Measurements from ENCODE around the gene AP1G1. TPM values are rescaled to one million over a fixed set of nuclear protein-coding genes. Genes with fewer than 3 reads are reported as not detected.

AP1G1 gene
- total RNA-seq, 1 experiment from 2014 or later: 41.6 TPM

- in situ Hi-C loops (cut with HindIII; ENCODE audit: low sequenced_read_pairs): no loop called here
- no peak for DNase-seq (ENCODE audit: low spot score)
Observed at GRCh38 chr16:71769222-71769621, 39.4 kb downstream of the AP1G1 start.

- no peak for DNase-seq (ENCODE audit: low spot score)
- in situ Hi-C loops (cut with HindIII; ENCODE audit: low sequenced_read_pairs): no loop called here
Observed at GRCh38 chr16:71767060-71767900, 41.4 kb downstream of the AP1G1 start.

GRCh38 chr16:71762186-71762585 lies 46.4 kb downstream of the AP1G1 start:
- DNase-seq (ENCODE audit: low spot score): no peak
- in situ Hi-C loops (cut with HindIII; ENCODE audit: low sequenced_read_pairs): no loop called here

- in situ Hi-C loops (cut with HindIII; ENCODE audit: low sequenced_read_pairs): no loop called here
- DNase-seq (ENCODE audit: low spot score): no peak
Observed at GRCh38 chr16:71761097-71761496, 47.5 kb downstream of the AP1G1 start.

- in situ Hi-C loops (cut with HindIII; ENCODE audit: low sequenced_read_pairs): no loop called here
- no peak for DNase-seq (ENCODE audit: low spot score)
Observed at GRCh38 chr16:71758293-71758760, 50.3 kb downstream of the AP1G1 start.

- in situ Hi-C loops (cut with HindIII; ENCODE audit: low sequenced_read_pairs): no loop called here
- DNase-seq (ENCODE audit: low spot score): no peak
Observed at GRCh38 chr16:71754652-71755051, 54.0 kb downstream of the AP1G1 start.

GRCh38 chr16:71754108-71754507 lies 54.5 kb downstream of the AP1G1 start:
- in situ Hi-C loops (cut with HindIII; ENCODE audit: low sequenced_read_pairs): no loop called here
- DNase-seq (ENCODE audit: low spot score): no peak

GRCh38 chr16:71748226-71748625 lies 60.4 kb downstream of the AP1G1 start:
- in situ Hi-C loops (cut with HindIII; ENCODE audit: low sequenced_read_pairs): no loop called here
- no peak for DNase-seq (ENCODE audit: low spot score)

GRCh38 chr16:71746442-71747046 lies 62.1 kb downstream of the AP1G1 start:
- DNase-seq (ENCODE audit: low spot score): peak; percentile 64
- in situ Hi-C loops (cut with HindIII; ENCODE audit: low sequenced_read_pairs): no loop called here

- no peak for DNase-seq (ENCODE audit: low spot score)
- in situ Hi-C loops (cut with HindIII; ENCODE audit: low sequenced_read_pairs): no loop called here
Observed at GRCh38 chr16:71738855-71739254, 69.8 kb downstream of the AP1G1 start.

- in situ Hi-C loops (cut with HindIII; ENCODE audit: low sequenced_read_pairs): no loop called here
- DNase-seq (ENCODE audit: low spot score): no peak
Observed at GRCh38 chr16:71737501-71737900, 71.1 kb downstream of the AP1G1 start.

- in situ Hi-C loops (cut with HindIII; ENCODE audit: low sequenced_read_pairs): no loop called here
- no peak for DNase-seq (ENCODE audit: low spot score)
Observed at GRCh38 chr16:71734511-71734910, 74.1 kb downstream of the AP1G1 start.

- DNase-seq (ENCODE audit: low spot score): no peak
- in situ Hi-C loops (cut with HindIII; ENCODE audit: low sequenced_read_pairs): no loop called here
Observed at GRCh38 chr16:71732587-71732986, 76.0 kb downstream of the AP1G1 start.

- in situ Hi-C loops (cut with HindIII; ENCODE audit: low sequenced_read_pairs): no loop called here
- no peak for DNase-seq (ENCODE audit: low spot score)
Observed at GRCh38 chr16:71727551-71728324, 80.9 kb downstream of the AP1G1 start.

- in situ Hi-C loops (cut with HindIII; ENCODE audit: low sequenced_read_pairs): no loop called here
Observed at GRCh38 chr16:71726476-71727315, 81.9 kb downstream of the AP1G1 start.

GRCh38 chr16:71724320-71724751 lies 84.3 kb downstream of the AP1G1 start, which contains the start of gene PHLPP2:
Gene PHLPP2, minus strand, starts transcription at chr16:71724701. Its CDS starts 9,906 bp downstream, at chr16:71714795.
- no peak for DNase-seq (ENCODE audit: low spot score)
- in situ Hi-C loops (cut with HindIII; ENCODE audit: low sequenced_read_pairs): no loop called here

More at GRCh38 chr16:71726476-71727315, 81.9 kb downstream of the AP1G1 start:
- DNase-seq (ENCODE audit: low spot score): peak; percentile 19

GRCh38 chr16:71723537-71724319 lies 84.9 kb downstream of the AP1G1 start:
- in situ Hi-C loops (cut with HindIII; ENCODE audit: low sequenced_read_pairs): no loop called here
- peak; percentile 78 for DNase-seq (ENCODE audit: low spot score)
